GM23338 (cell line): ENCODE results near the gene FBXO38. TPM values are rescaled to one million over a fixed set of nuclear protein-coding genes. Genes with fewer than 3 reads are reported as not detected.

ENCODE experiments used
- ATAC-seq: fragments of 200-7000 bp; cut with Tn5 transposase; 3 replicates; pipeline ENCODE4 v1.9.1; 2020
- DNase-seq: peaks from one replicate; pipeline ENCODE4 v3.0.0-alpha.2; 2015; ENCODE audit warnings: low spot score
- H2AFZ ChIP-seq: fragments of 200-600 bp; sonication (generic); 2 replicates; pipeline ENCODE4 v1.8.0; 2016; ENCODE audit warnings: antibody characterized with exemption, mild to moderate bottlenecking, moderate library complexity
- H3F3A ChIP-seq: fragments of 200-600 bp; sonication (generic); replicated peaks from 2 replicates; pipeline ENCODE4 v1.8.0; 2017; ENCODE audit warnings: antibody characterized with exemption, mixed run types, low read depth
- H3K27ac ChIP-seq: fragments of 200-600 bp; sonication (generic); 2 replicates; pipeline ENCODE4 v1.6.1; 2016; ENCODE audit warnings: low read depth
- H3K27me3 ChIP-seq: fragments of 200-600 bp; sonication (generic); 2 replicates; pipeline ENCODE4 v1.8.0; 2016; ENCODE audit warnings: mild to moderate bottlenecking, mixed run types, moderate library complexity; ENCODE audit not compliant: insufficient read depth
- H3K36me3 ChIP-seq: fragments of 200-600 bp; sonication (generic); 2 replicates; pipeline ENCODE4 v1.8.0; 2016; ENCODE audit warnings: mild to moderate bottlenecking; ENCODE audit not compliant: insufficient read depth
- H3K4me1 ChIP-seq: fragments of 200-600 bp; sonication (generic); 2 replicates; pipeline ENCODE4 v1.8.0; 2016; ENCODE audit warnings: mild to moderate bottlenecking, moderate library complexity; ENCODE audit not compliant: insufficient read depth
- H3K4me2 ChIP-seq: fragments of 200-600 bp; sonication (generic); 2 replicates; pipeline ENCODE4 v1.7.1; 2017; ENCODE audit warnings: mixed run types
- H3K4me3 ChIP-seq: fragments of 200-600 bp; sonication (generic); 2 replicates; pipeline ENCODE4 v1.6.1; 2016; ENCODE audit warnings: mixed run types
- H3K79me2 ChIP-seq: fragments of 200-600 bp; sonication (generic); replicated peaks from 2 replicates; pipeline ENCODE4 v1.8.0; 2017; ENCODE audit warnings: mild to moderate bottlenecking; ENCODE audit not compliant: insufficient read depth
- H3K9me2 ChIP-seq: fragments of 200-600 bp; sonication (generic); 2 replicates; pipeline ENCODE4 v1.8.0; 2017; ENCODE audit not compliant: insufficient read depth
- H4K20me1 ChIP-seq: fragments of 200-600 bp; sonication (generic); replicated peaks from 2 replicates; pipeline ENCODE4 v1.8.0; 2017; ENCODE audit warnings: mild to moderate bottlenecking; ENCODE audit not compliant: insufficient read depth
- H3K27ac Mint-ChIP-seq: 2 replicates; pipeline ENCODE4 v1.8.0; 2020; ENCODE audit warnings: inconsistent platforms, mild to moderate bottlenecking, moderate library complexity, mixed read lengths
- H3K27me3 Mint-ChIP-seq: 3 replicates; pipeline ENCODE4 v1.8.0; 2022; ENCODE audit warnings: low read depth, mild to moderate bottlenecking, moderate library complexity, mixed read lengths, inconsistent platforms; ENCODE audit not compliant: insufficient read depth, poor library complexity
- H3K36me3 Mint-ChIP-seq: 3 replicates; pipeline ENCODE4 v1.8.0; 2021; ENCODE audit warnings: low read depth, mild to moderate bottlenecking, inconsistent platforms, moderate library complexity, mixed read lengths
- H3K4me1 Mint-ChIP-seq: 3 replicates; pipeline ENCODE4 v1.8.0; 2020; ENCODE audit warnings: mild to moderate bottlenecking, inconsistent platforms, mixed read lengths
- H3K4me3 Mint-ChIP-seq: 3 replicates; pipeline ENCODE4 v1.8.0; 2021; ENCODE audit warnings: moderate library complexity, mild to moderate bottlenecking, inconsistent platforms, mixed read lengths
- H3K9me3 Mint-ChIP-seq: 3 replicates; pipeline ENCODE4 v1.8.0; 2020; ENCODE audit warnings: moderate library complexity, mild to moderate bottlenecking, inconsistent platforms, mixed read lengths
- CREB1 ChIP-seq: fragments of 250-450 bp; sonication (Bioruptor Pico); IDR thresholded peaks from 2 replicates; pipeline ENCODE4 v1.5.0; 2020; ENCODE audit warnings: low read depth, mild to moderate bottlenecking, moderate library complexity
- EZH2 ChIP-seq: fragments of 200-600 bp; sonication (generic); IDR thresholded peaks from one replicate; pipeline ENCODE4 v1.8.0; 2017; ENCODE audit warnings: antibody characterized with exemption, mild to moderate bottlenecking, low read depth; ENCODE audit not compliant: unreplicated experiment
- JUNB ChIP-seq: IDR thresholded peaks from one replicate; pipeline ENCODE4 v1.6.1; 2016; ENCODE audit warnings: antibody characterized with exemption; ENCODE audit not compliant: unreplicated experiment
- NANOG ChIP-seq: IDR thresholded peaks from 2 replicates; pipeline ENCODE4 v1.6.1; 2016; ENCODE audit warnings: antibody characterized with exemption, borderline replicate concordance
- POLR2AphosphoS5 ChIP-seq: IDR thresholded peaks from 2 replicates; pipeline ENCODE4 v1.6.1; 2016; ENCODE audit warnings: antibody characterized with exemption, low read depth
- STAT1 ChIP-seq: IDR thresholded peaks from one replicate; pipeline ENCODE4 v1.6.1; 2016; ENCODE audit warnings: antibody characterized with exemption; ENCODE audit not compliant: unreplicated experiment
- ZNF331 ChIP-seq: fragments of 250-450 bp; sonication (Bioruptor Pico); IDR thresholded peaks from 2 replicates; pipeline ENCODE4 v1.5.0; 2020; ENCODE audit warnings: low read depth, mild to moderate bottlenecking, moderate library complexity
- polyA plus RNA-seq: library from polyadenylated mRNA; unstranded; fragments of >200 nt; fragmentation: Nextera tagmentation; extraction: Ambion mirVana; gene quantifications from 2 replicates; pipeline ENCODE4 v1.2.1, GENCODE V29; 2016
- total RNA-seq: library from RNA; depleted of rRNA; stranded (reverse); fragments of >200 nt; shearing (Covaris generic); gene quantifications from 2 replicates; pipeline ENCODE4 v1.2.3, GENCODE V29; 2014
- TF ChIP-seq, protein P1 (sequence below), 2 experiments: fragments of 200-600 bp in 1 of 2; sonication (generic) in 1 of 2; conservative IDR thresholded peaks; 2 replicates each; pipeline versions ENCODE4 v1.5.1 to v1.6.1; 2016 to 2017; ENCODE audit warnings: antibody characterized with exemption in 2 of 2, low read depth in 2 of 2, mild to moderate bottlenecking in 2 of 2, moderate library complexity in 1 of 2
- TF ChIP-seq, protein P2 (sequence below): IDR thresholded peaks from one replicate; pipeline ENCODE4 v1.6.1; 2018; ENCODE audit warnings: antibody characterized with exemption; ENCODE audit not compliant: unreplicated experiment
- TF ChIP-seq, protein P3 (sequence below): IDR thresholded peaks from 2 replicates; pipeline ENCODE4 v1.6.1; 2016; ENCODE audit warnings: antibody characterized with exemption

The FBXO38 gene
- total and polyA plus RNA-seq, 2 experiments from 2014 or later: 13.3 to 45.6 TPM

DNA sequence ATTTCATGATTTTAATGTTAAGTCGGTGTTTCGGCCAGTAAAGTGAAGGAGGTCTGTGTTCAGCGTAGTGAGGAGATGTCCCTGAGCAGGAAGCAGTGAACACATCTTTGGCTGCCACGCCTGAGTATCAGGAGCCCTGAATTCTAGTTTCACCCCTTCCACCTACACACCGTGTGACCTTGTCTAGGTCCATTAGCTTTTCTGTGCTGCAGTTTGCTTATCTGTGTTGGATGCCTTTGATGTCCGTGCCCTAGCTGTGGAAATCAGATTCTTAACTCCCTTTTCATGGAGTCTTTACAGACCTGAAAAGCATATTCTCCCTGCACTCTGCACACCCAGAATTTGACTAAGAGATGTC, 601 bp downstream of the FBXO38 start:
- Histone ChIP-seq H3K4me2 (peak overlapping the region; percentile 93), H3K36me3 (no peaks in the 10 kb centered on the region), H3K79me2 (peaks cover 54% of the 10 kb centered on the region), H3F3A (no peaks in the 10 kb centered on the region), H3K27ac (peak overlapping the region; percentile 85), H3K4me1 (peaks cover 24% of the 10 kb centered on the region; the same call in 1 of the 2 replicates), H4K20me1 (0 out of 2 replicates have a peak, but pooled peaks cover 4% of the 10 kb centered on the region), H3K9me2 (no peaks in the 10 kb centered on the region), H3K27me3 (no peaks in the 10 kb centered on the region), H3K4me3 (peak overlapping the region; percentile 91), H2AFZ (peak overlapping the region; percentile 11; the same call in 1 of the 2 replicates)
- peak; percentile 21 for ATAC-seq
- peaks cover 3% of the 10 kb centered on the region; the same call in 1 of the 3 replicates for H3K36me3 Mint-ChIP-seq
- H3K9me3 Mint-ChIP-seq: no peaks in the 10 kb centered on the region
- H3K4me1 Mint-ChIP-seq: peaks cover 22% of the 10 kb centered on the region
- no peaks in the 10 kb centered on the region for H3K27me3 Mint-ChIP-seq
- no peak for TF ChIP-seq NANOG
- peak overlapping the region; percentile 97 for H3K27ac Mint-ChIP-seq
- peak overlapping the region; percentile 98 for H3K4me3 Mint-ChIP-seq
- DNase-seq: peak; percentile 17

DNA sequence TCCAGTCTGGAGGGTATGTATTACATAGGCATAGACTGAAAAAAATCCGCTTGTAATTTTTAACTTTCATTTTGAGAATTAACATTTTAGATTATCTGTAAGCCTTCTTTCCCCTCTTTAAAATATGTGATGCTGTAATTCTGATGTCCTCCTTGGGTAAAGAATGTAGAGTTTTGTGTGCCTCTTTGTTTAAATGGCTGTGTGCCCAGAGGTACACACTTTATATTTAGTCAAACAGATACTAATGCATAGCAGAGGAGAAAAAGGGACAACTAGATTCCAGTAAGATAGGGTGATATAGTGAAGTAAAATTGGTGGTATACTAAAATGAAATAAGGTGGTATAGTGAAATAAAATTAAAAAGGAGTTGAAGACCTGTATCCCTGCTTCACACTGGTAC, 1.3 kb downstream of the FBXO38 start:
- no peaks in the 10 kb centered on the region for H3F3A ChIP-seq
- H3K4me3 ChIP-seq: peak overlapping the region; percentile 91; the same call in 1 of the 2 replicates
- H3K4me2 ChIP-seq: peak overlapping the region; percentile 93
- 0 out of 2 replicates have a peak, but pooled peaks cover 4% of the 10 kb centered on the region for H4K20me1 ChIP-seq
- no peaks in the 10 kb centered on the region for H3K36me3 ChIP-seq
- H3K36me3 Mint-ChIP-seq: peaks cover 3% of the 10 kb centered on the region; the same call in 1 of the 3 replicates
- DNase-seq (no peak), ATAC-seq (no peak)
- peak overlapping the region; percentile 98 for H3K4me3 Mint-ChIP-seq
- H3K4me1 ChIP-seq: peaks cover 24% of the 10 kb centered on the region; the same call in 1 of the 2 replicates
- H3K27me3 Mint-ChIP-seq: no peaks in the 10 kb centered on the region
- no peaks in the 10 kb centered on the region for H3K9me2 ChIP-seq
- H3K9me3 Mint-ChIP-seq: no peaks in the 10 kb centered on the region
- H3K4me1 Mint-ChIP-seq: peaks cover 22% of the 10 kb centered on the region
- no peaks in the 10 kb centered on the region for H3K27me3 ChIP-seq
- no peak overlapping the region for H3K27ac ChIP-seq
- H3K79me2 ChIP-seq: peaks cover 62% of the 10 kb centered on the region
- no peak overlapping the region for H2AFZ ChIP-seq
- peak overlapping the region; percentile 15; the same call in 1 of the 2 replicates for H3K27ac Mint-ChIP-seq
- TF ChIP-seq, protein P1, sequence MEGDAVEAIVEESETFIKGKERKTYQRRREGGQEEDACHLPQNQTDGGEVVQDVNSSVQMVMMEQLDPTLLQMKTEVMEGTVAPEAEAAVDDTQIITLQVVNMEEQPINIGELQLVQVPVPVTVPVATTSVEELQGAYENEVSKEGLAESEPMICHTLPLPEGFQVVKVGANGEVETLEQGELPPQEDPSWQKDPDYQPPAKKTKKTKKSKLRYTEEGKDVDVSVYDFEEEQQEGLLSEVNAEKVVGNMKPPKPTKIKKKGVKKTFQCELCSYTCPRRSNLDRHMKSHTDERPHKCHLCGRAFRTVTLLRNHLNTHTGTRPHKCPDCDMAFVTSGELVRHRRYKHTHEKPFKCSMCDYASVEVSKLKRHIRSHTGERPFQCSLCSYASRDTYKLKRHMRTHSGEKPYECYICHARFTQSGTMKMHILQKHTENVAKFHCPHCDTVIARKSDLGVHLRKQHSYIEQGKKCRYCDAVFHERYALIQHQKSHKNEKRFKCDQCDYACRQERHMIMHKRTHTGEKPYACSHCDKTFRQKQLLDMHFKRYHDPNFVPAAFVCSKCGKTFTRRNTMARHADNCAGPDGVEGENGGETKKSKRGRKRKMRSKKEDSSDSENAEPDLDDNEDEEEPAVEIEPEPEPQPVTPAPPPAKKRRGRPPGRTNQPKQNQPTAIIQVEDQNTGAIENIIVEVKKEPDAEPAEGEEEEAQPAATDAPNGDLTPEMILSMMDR (conservative IDR thresholded peaks at IDR 0.05; ENCODE audit: low read depth in 2 of 2): no peak
- TF ChIP-seq, protein P2, sequence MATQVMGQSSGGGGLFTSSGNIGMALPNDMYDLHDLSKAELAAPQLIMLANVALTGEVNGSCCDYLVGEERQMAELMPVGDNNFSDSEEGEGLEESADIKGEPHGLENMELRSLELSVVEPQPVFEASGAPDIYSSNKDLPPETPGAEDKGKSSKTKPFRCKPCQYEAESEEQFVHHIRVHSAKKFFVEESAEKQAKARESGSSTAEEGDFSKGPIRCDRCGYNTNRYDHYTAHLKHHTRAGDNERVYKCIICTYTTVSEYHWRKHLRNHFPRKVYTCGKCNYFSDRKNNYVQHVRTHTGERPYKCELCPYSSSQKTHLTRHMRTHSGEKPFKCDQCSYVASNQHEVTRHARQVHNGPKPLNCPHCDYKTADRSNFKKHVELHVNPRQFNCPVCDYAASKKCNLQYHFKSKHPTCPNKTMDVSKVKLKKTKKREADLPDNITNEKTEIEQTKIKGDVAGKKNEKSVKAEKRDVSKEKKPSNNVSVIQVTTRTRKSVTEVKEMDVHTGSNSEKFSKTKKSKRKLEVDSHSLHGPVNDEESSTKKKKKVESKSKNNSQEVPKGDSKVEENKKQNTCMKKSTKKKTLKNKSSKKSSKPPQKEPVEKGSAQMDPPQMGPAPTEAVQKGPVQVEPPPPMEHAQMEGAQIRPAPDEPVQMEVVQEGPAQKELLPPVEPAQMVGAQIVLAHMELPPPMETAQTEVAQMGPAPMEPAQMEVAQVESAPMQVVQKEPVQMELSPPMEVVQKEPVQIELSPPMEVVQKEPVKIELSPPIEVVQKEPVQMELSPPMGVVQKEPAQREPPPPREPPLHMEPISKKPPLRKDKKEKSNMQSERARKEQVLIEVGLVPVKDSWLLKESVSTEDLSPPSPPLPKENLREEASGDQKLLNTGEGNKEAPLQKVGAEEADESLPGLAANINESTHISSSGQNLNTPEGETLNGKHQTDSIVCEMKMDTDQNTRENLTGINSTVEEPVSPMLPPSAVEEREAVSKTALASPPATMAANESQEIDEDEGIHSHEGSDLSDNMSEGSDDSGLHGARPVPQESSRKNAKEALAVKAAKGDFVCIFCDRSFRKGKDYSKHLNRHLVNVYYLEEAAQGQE: no peak
- TF ChIP-seq, protein P3, sequence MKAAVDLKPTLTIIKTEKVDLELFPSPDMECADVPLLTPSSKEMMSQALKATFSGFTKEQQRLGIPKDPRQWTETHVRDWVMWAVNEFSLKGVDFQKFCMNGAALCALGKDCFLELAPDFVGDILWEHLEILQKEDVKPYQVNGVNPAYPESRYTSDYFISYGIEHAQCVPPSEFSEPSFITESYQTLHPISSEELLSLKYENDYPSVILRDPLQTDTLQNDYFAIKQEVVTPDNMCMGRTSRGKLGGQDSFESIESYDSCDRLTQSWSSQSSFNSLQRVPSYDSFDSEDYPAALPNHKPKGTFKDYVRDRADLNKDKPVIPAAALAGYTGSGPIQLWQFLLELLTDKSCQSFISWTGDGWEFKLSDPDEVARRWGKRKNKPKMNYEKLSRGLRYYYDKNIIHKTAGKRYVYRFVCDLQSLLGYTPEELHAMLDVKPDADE: no peak
- no peak for TF ChIP-seq NANOG
- TF ChIP-seq POLR2AphosphoS5: no peak
- no peak for TF ChIP-seq ZNF331 (CRISPR knock-in tag)
- TF ChIP-seq EZH2: no peak
- no peak for TF ChIP-seq STAT1
- TF ChIP-seq JUNB: no peak
- TF ChIP-seq CREB1 (CRISPR knock-in tag): no peak
